SIG-M5 (cell line): ENCODE results near the gene ZNF428.

ENCODE experiments used
- DNase-seq: peaks from one replicate; lab custom pipeline; 2025; lab: John Stamatoyannopoulos, UW

The ZNF428 gene

GRCh38 chr19:43561139-43561970 is 58.1 kb downstream of the ZNF428 start:
- no peak for DNase-seq

- no peak for DNase-seq
Observed at GRCh38 chr19:43560687-43561086, 58.7 kb downstream of the ZNF428 start.
